KMS-11 (cell line): ENCODE results near the gene MGAT4A.

Experiments used
- H2AFZ ChIP-seq: fragments of 200-600 bp; sonication (generic); 2 replicates; pipeline ENCODE4 v1.6.1; 2016; ENCODE audit warnings: antibody characterized with exemption, mixed run types, low read depth
- H3K27ac ChIP-seq: fragments of 200-600 bp; sonication (generic); 2 replicates; pipeline ENCODE4 v1.6.1; 2016; ENCODE audit warnings: mild to moderate bottlenecking, mixed run types
- H3K27me3 ChIP-seq: fragments of 200-600 bp; sonication (generic); 2 replicates; pipeline ENCODE4 v1.6.1; 2017; ENCODE audit warnings: mild to moderate bottlenecking, low read depth, mixed run types, moderate library complexity; ENCODE audit not compliant: insufficient read depth
- H3K36me3 ChIP-seq: fragments of 200-600 bp; sonication (generic); 2 replicates; pipeline ENCODE4 v1.6.1; 2017; ENCODE audit warnings: mild to moderate bottlenecking, mixed run types; ENCODE audit not compliant: insufficient read depth
- H3K4me1 ChIP-seq: fragments of 200-600 bp; sonication (generic); 2 replicates; pipeline ENCODE4 v1.6.1; 2016; ENCODE audit warnings: mild to moderate bottlenecking, low read depth, mixed run types; ENCODE audit not compliant: poor library complexity, severe bottlenecking
- H3K4me2 ChIP-seq: fragments of 200-600 bp; sonication (generic); 2 replicates; pipeline ENCODE4 v1.7.0; 2016; ENCODE audit warnings: mild to moderate bottlenecking, mixed run types
- H3K4me3 ChIP-seq: fragments of 200-600 bp; sonication (generic); IDR thresholded peaks from 2 replicates; pipeline ENCODE4 v1.6.1; 2017; ENCODE audit warnings: low read depth, low read length, mixed read lengths; ENCODE audit not compliant: insufficient read depth
- H3K79me2 ChIP-seq: fragments of 200-600 bp; sonication (generic); 2 replicates; pipeline ENCODE4 v1.6.1; 2016; ENCODE audit warnings: low read depth, mixed run types; ENCODE audit not compliant: insufficient read depth
- H3K9ac ChIP-seq: fragments of 200-600 bp; sonication (generic); 2 replicates; pipeline ENCODE4 v1.6.1; 2016; ENCODE audit warnings: mild to moderate bottlenecking, mixed run types
- H4K20me1 ChIP-seq: fragments of 200-600 bp; sonication (generic); 2 replicates; pipeline ENCODE4 v1.6.1; 2016; ENCODE audit warnings: mild to moderate bottlenecking, mixed run types; ENCODE audit not compliant: insufficient read depth
- CTCF ChIP-seq: fragments of 200-600 bp; sonication (generic); conservative IDR thresholded peaks from 2 replicates; pipeline ENCODE4 v1.6.1; 2017; ENCODE audit warnings: low read depth, mild to moderate bottlenecking, antibody characterized with exemption, low read length, moderate library complexity, mixed read lengths

Gene MGAT4A

GRCh38 chr2:98572211-98572610 is 158.7 kb downstream of the MGAT4A start:
- H3K4me1 ChIP-seq, result no peaks in the 10 kb centered on the region
- H3K4me3 ChIP-seq, result no peak overlapping the region
- H2AFZ ChIP-seq, result no peak overlapping the region
- no peaks in the 10 kb centered on the region for H4K20me1 ChIP-seq
- H3K79me2 ChIP-seq, result no peaks in the 10 kb centered on the region
- no peak overlapping the region for H3K9ac ChIP-seq
- H3K27me3 ChIP-seq, result no peaks in the 10 kb centered on the region
- H3K36me3 ChIP-seq, result no peaks in the 10 kb centered on the region
- no peak overlapping the region for H3K27ac ChIP-seq
- H3K4me2 ChIP-seq, result no peak overlapping the region
- no peak for TF ChIP-seq CTCF

GRCh38 chr2:98571796-98572195 is 159.1 kb downstream of the MGAT4A start:
- Histone ChIP-seq H3K27ac (no peak overlapping the region), H3K9ac (no peak overlapping the region), H2AFZ (no peak overlapping the region), H3K36me3 (no peaks in the 10 kb centered on the region), H3K4me3 (no peak overlapping the region), H4K20me1 (no peaks in the 10 kb centered on the region), H3K4me1 (no peaks in the 10 kb centered on the region), H3K79me2 (no peaks in the 10 kb centered on the region), H3K27me3 (no peaks in the 10 kb centered on the region), H3K4me2 (no peak overlapping the region)
- TF ChIP-seq CTCF, result no peak

GRCh38 chr2:98571121-98571701 is 159.7 kb downstream of the MGAT4A start:
- H3K27ac ChIP-seq, result no peak overlapping the region
- H3K9ac ChIP-seq, result no peak overlapping the region
- no peaks in the 10 kb centered on the region for H3K4me1 ChIP-seq
- H3K79me2 ChIP-seq, result no peaks in the 10 kb centered on the region
- H3K36me3 ChIP-seq, result no peaks in the 10 kb centered on the region
- no peak overlapping the region for H2AFZ ChIP-seq
- H3K4me3 ChIP-seq, result no peak overlapping the region
- no peaks in the 10 kb centered on the region for H4K20me1 ChIP-seq
- H3K27me3 ChIP-seq, result no peaks in the 10 kb centered on the region
- H3K4me2 ChIP-seq, result no peak overlapping the region
- no peak for TF ChIP-seq CTCF

GRCh38 chr2:98570356-98570755 is 160.6 kb downstream of the MGAT4A start:
- no peaks in the 10 kb centered on the region for H3K36me3 ChIP-seq
- H3K4me1 ChIP-seq, result no peaks in the 10 kb centered on the region
- H3K9ac ChIP-seq, result no peak overlapping the region
- no peaks in the 10 kb centered on the region for H4K20me1 ChIP-seq
- no peak overlapping the region for H3K4me2 ChIP-seq
- H3K27me3 ChIP-seq, result no peaks in the 10 kb centered on the region
- H3K4me3 ChIP-seq, result no peak overlapping the region
- no peak overlapping the region for H2AFZ ChIP-seq
- no peaks in the 10 kb centered on the region for H3K79me2 ChIP-seq
- TF ChIP-seq CTCF, result no peak
- H3K27ac ChIP-seq, result no peak overlapping the region
